HCT116 (cell line): ENCODE data around the gene SH3D21. TPM values are rescaled to one million over a fixed set of nuclear protein-coding genes. Genes with fewer than 3 reads are reported as not detected.

Experiments
- ATAC-seq: fragments of 200-7000 bp; cut with Tn5 transposase; 2 replicates; pipeline ENCODE4 v1.9.1; 2020; ENCODE audit warnings: mild to moderate bottlenecking, moderate library complexity
- BruUV-seq: library from RNA; stranded (reverse); fragments of 400-500 nt; replicated peaks from 2 replicates; lab custom pipeline; 2021; lab: Mats Ljungman, UMichigan
- CTCF ChIA-PET: fragments of 300-600 bp; sonication (Branson Sonifier 250); formaldehyde crosslinking; loops from one replicate; lab custom pipeline; 2021; ENCODE audit warnings: antibody characterized with exemption; lab: Charles Lee
- POLR2A ChIA-PET: fragments of 300-600, 350-600 bp; sonication (Branson Sonifier 250); formaldehyde crosslinking; loops from one replicate; lab custom pipeline; 2021; ENCODE audit warnings: antibody characterized with exemption; lab: Charles Lee
- RAD21 ChIA-PET, 2 experiments: fragments of 300-600 bp; sonication (Branson Sonifier 250); formaldehyde crosslinking; loops; one replicate each; lab custom pipeline; 2023; ENCODE audit warnings: low total read pairs in 2 of 2; ENCODE audit not compliant: uncharacterized antibody in 2 of 2, unreplicated experiment in 2 of 2, low non-redundant PET in 1 of 2; lab: Charles Lee
- DNase-seq: peaks from one replicate; pipeline ENCODE4 v3.0.0-alpha.2; 2010; ENCODE audit warnings: low read depth, low spot score
- H2AFZ ChIP-seq: fragments of 200-600 bp; shearing (Covaris generic), sonication (generic); 2 replicates; pipeline ENCODE4 v1.6.1; 2017; ENCODE audit warnings: low read depth, mixed run types, mixed read lengths, antibody characterized with exemption, low read length; ENCODE audit not compliant: poor library complexity, severe bottlenecking
- H3K27ac ChIP-seq: 2 replicates; pipeline ENCODE4 v1.5.1; 2012; ENCODE audit warnings: low read depth, low read length
- H3K27me3 ChIP-seq: fragments of 200-600 bp; sonication (generic); 2 replicates; pipeline ENCODE4 v1.6.1; 2016; ENCODE audit warnings: mixed run types, low read length, mixed read lengths; ENCODE audit not compliant: insufficient read depth
- H3K36me3 ChIP-seq, 2 experiments: fragments of 200-500 bp in 1 of 2; fragments of 200-600 bp in 1 of 2; sonication (Bioruptor generic) in 1 of 2; sonication (generic) in 1 of 2; 2 replicates each; pipeline versions ENCODE4 v1.5.1 to v1.6.1; 2014 to 2016; ENCODE audit warnings: low read length in 2 of 2, inconsistent platforms in 1 of 2, mixed read lengths in 1 of 2, mixed run types in 1 of 2; ENCODE audit not compliant: insufficient read depth in 2 of 2, control insufficient read depth in 1 of 2
- H3K4me1 ChIP-seq, 2 experiments: fragments of 200-600 bp in 1 of 2; sonication (generic) in 1 of 2; 2 replicates each; pipeline versions ENCODE4 v1.5.1 to v1.6.1; 2012 to 2017; ENCODE audit warnings: low read length in 2 of 2, inconsistent platforms in 1 of 2, mild to moderate bottlenecking in 1 of 2, mixed read lengths in 1 of 2, mixed run types in 1 of 2, moderate library complexity in 1 of 2; ENCODE audit not compliant: insufficient read depth in 2 of 2, control insufficient read depth in 1 of 2
- H3K4me2 ChIP-seq: fragments of 200-600 bp; sonication (generic); 2 replicates; pipeline ENCODE4 v1.6.1; 2017; ENCODE audit warnings: mixed run types, low read length, mixed read lengths
- H3K4me3 ChIP-seq, 2 experiments: fragments of 200-600 bp in 1 of 2; sonication (generic) in 1 of 2; replicated peaks in 1 of 2; 2 replicates each; pipeline ENCODE4 v1.5.1; 2011 to 2016; ENCODE audit warnings: low read length in 2 of 2, control low read depth in 1 of 2, low read depth in 1 of 2, mild to moderate bottlenecking in 1 of 2, mixed read lengths in 1 of 2, mixed run types in 1 of 2
- H3K79me2 ChIP-seq: fragments of 200-600 bp; sonication (generic); 2 replicates; pipeline ENCODE4 v1.6.1; 2017; ENCODE audit warnings: mild to moderate bottlenecking, mixed run types, low read length, moderate library complexity, mixed read lengths; ENCODE audit not compliant: insufficient read depth
- H3K9ac ChIP-seq: fragments of 200-600 bp; sonication (generic); 2 replicates; pipeline ENCODE4 v1.6.1; 2016; ENCODE audit warnings: low read length, mixed read lengths
- H3K9me2 ChIP-seq: fragments of 200-600 bp; sonication (generic), shearing (Covaris generic); 2 replicates; pipeline ENCODE4 v1.6.1; 2017; ENCODE audit warnings: mixed run types, mild to moderate bottlenecking, moderate library complexity; ENCODE audit not compliant: insufficient read depth
- H3K9me3 ChIP-seq, 2 experiments: fragments of 200-500 bp in 1 of 2; fragments of 200-600 bp in 1 of 2; sonication (Bioruptor generic) in 1 of 2; sonication (generic) in 1 of 2; 2 replicates each; pipeline ENCODE4 v1.6.1; 2014 to 2017; ENCODE audit warnings: low read length in 2 of 2, mixed read lengths in 2 of 2, inconsistent platforms in 1 of 2, low read depth in 1 of 2, mild to moderate bottlenecking in 1 of 2, mixed run types in 1 of 2, moderate library complexity in 1 of 2; ENCODE audit not compliant: control insufficient read depth in 1 of 2, insufficient read depth in 1 of 2
- H4K20me1 ChIP-seq: fragments of 200-600 bp; sonication (generic), shearing (Covaris generic); 2 replicates; pipeline ENCODE4 v1.6.1; 2017; ENCODE audit warnings: mixed run types, mild to moderate bottlenecking, moderate library complexity; ENCODE audit not compliant: insufficient read depth
- CBX3 ChIP-seq: IDR thresholded peaks from 2 replicates; pipeline ENCODE4 v1.6.1; 2012; ENCODE audit warnings: low read depth
- CEBPB ChIP-seq: IDR thresholded peaks from 2 replicates; pipeline ENCODE4 v1.6.1; 2012; ENCODE audit warnings: low read depth
- ELF1 ChIP-seq: IDR thresholded peaks from 2 replicates; pipeline ENCODE4 v1.6.1; 2012; ENCODE audit warnings: low read depth, borderline replicate concordance
- MAX ChIP-seq: IDR thresholded peaks from 2 replicates; pipeline ENCODE4 v1.6.1; 2012
- POLR2AphosphoS5 ChIP-seq: IDR thresholded peaks from 2 replicates; pipeline ENCODE4 v1.6.1; 2011; ENCODE audit warnings: mild to moderate bottlenecking, low read depth, low read length, moderate library complexity
- RAD21 ChIP-seq: IDR thresholded peaks from 2 replicates; pipeline ENCODE4 v1.6.1; 2012; ENCODE audit warnings: low read depth, mild to moderate bottlenecking
- REST ChIP-seq: IDR thresholded peaks from 2 replicates; pipeline ENCODE4 v1.6.1; 2012; ENCODE audit warnings: low read depth
- SIN3A ChIP-seq: IDR thresholded peaks from 2 replicates; pipeline ENCODE4 v1.6.1; 2012; ENCODE audit warnings: low read depth
- SP1 ChIP-seq: IDR thresholded peaks from 2 replicates; pipeline ENCODE4 v1.6.1; 2012; ENCODE audit warnings: low read depth
- SRF ChIP-seq: IDR thresholded peaks from 2 replicates; pipeline ENCODE4 v1.6.1; 2012; ENCODE audit warnings: low read depth
- YY1 ChIP-seq: IDR thresholded peaks from 2 replicates; pipeline ENCODE4 v1.6.1; 2011; ENCODE audit warnings: low read length, low read depth, moderate library complexity, mild to moderate bottlenecking; ENCODE audit not compliant: insufficient replicate concordance; ENCODE audit errors: extremely low read depth
- ZBTB33 ChIP-seq: IDR thresholded peaks from 2 replicates; pipeline ENCODE4 v1.6.1; 2011; ENCODE audit warnings: mild to moderate bottlenecking, low read length, moderate library complexity; ENCODE audit not compliant: insufficient replicate concordance; ENCODE audit errors: extremely low read depth
- ZFX ChIP-seq: fragments of 450-650 bp; IDR thresholded peaks from 2 replicates; pipeline ENCODE4 v1.6.1; 2017
- ZNF274 ChIP-seq: fragments of 200-500 bp; sonication (Bioruptor generic); IDR thresholded peaks from 2 replicates; pipeline ENCODE4 v1.6.1; 2014; ENCODE audit warnings: mild to moderate bottlenecking, low read depth, low read length, inconsistent platforms
- intact Hi-C: fragments of 100-400 bp; cut with micrococcal nuclease; formaldehyde crosslinking; loops from 2 replicates; pipeline ENCODE4 v1.10.0; 2022
- total RNA-seq: library from RNA; stranded (reverse); gene quantifications from one replicate; pipeline ENCODE4 v1.2.1, GENCODE V29; 2021; ENCODE audit not compliant: unreplicated experiment

Gene SH3D21
- total RNA-seq, 1 experiment from 2014 or later = 9.3 TPM

GRCh38 chr1:36303650-36304360 is 2.4 kb upstream of the SH3D21 start:
- Histone ChIP-seq H4K20me1 (no peaks in the 10 kb centered on the region), H3K4me2 (no peak overlapping the region)

More at GRCh38 chr1:36303650-36304360, 2.4 kb upstream of the SH3D21 start:
- ATAC-seq (no peak), DNase-seq (no peak)
- H3K27me3 ChIP-seq = no peaks in the 10 kb centered on the region
- ChIA-PET RAD21 (no interaction called here), CTCF (no interaction called here), POLR2A (no interaction called here)
- intact Hi-C loops = no loop called here
- no TSS peak for BruUV-seq
- H3K9me2 ChIP-seq = no peaks in the 10 kb centered on the region
- H3K4me3 ChIP-seq = no peak overlapping the region
- H3K9me3 ChIP-seq = no peaks in the 10 kb centered on the region
- H3K9ac ChIP-seq = no peak overlapping the region
- no peak for TF ChIP-seq ZFX
- no peak for TF ChIP-seq SIN3A
- no peak for TF ChIP-seq ZBTB33
- no peak for TF ChIP-seq RAD21
- no peak for TF ChIP-seq CEBPB
- no peak for TF ChIP-seq ZNF274
- TF ChIP-seq SRF = no peak
- TF ChIP-seq SP1 = no peak
- TF ChIP-seq REST = no peak
- TF ChIP-seq CBX3 = no peak
- no peak for TF ChIP-seq ELF1
- no peak for TF ChIP-seq YY1
- TF ChIP-seq POLR2AphosphoS5 = no peak
- TF ChIP-seq MAX = no peak
- H3K4me1 ChIP-seq = peaks cover 12 to 42% of the 10 kb centered on the region in 2 experiments
- peaks cover 36 to 44% of the 10 kb centered on the region in 2 experiments for H3K36me3 ChIP-seq
- no peak overlapping the region for H2AFZ ChIP-seq
- no peak overlapping the region for H3K27ac ChIP-seq
- H3K79me2 ChIP-seq = peaks cover 23% of the 10 kb centered on the region; the same call in 1 of the 2 replicates
